ENCODE results near the gene TCF3.
"Not testable (repeated sequence)": the region's sequence is repeated elsewhere in the genome, so short reads cannot be mapped to it uniquely, and the experiment has no call there.

TCF3 gene

GRCh38 chr19:1650650-1651567, 1.5 kb downstream of the TCF3 start:
- peak; percentile 48 to 53 for DNase-seq (ENCODE audit: low read depth in 2 of 2)

- DNase-seq (ENCODE audit: low read depth in 2 of 2): no peak
Measured at GRCh38 chr19:1649706-1650649, 2.4 kb downstream of the TCF3 start.

GRCh38 chr19:1648920-1649541, 3.4 kb downstream of the TCF3 start:
- DNase-seq (ENCODE audit: low read depth in 2 of 2): no peak

- no peak for DNase-seq (ENCODE audit: low read depth in 2 of 2)
Measured at GRCh38 chr19:1648459-1648849, 4.0 kb downstream of the TCF3 start.

- no peak for DNase-seq (ENCODE audit: low read depth in 2 of 2)
Measured at GRCh38 chr19:1647501-1648458, 4.6 kb downstream of the TCF3 start.

- no peak for DNase-seq (ENCODE audit: low read depth in 2 of 2)
Measured at GRCh38 chr19:1646659-1647453, 5.6 kb downstream of the TCF3 start.

- DNase-seq (ENCODE audit: low read depth in 2 of 2): no peak
Measured at GRCh38 chr19:1646149-1646548, 6.3 kb downstream of the TCF3 start.

- DNase-seq (ENCODE audit: low read depth in 2 of 2): no peak
Measured at GRCh38 chr19:1645299-1645698, 7.1 kb downstream of the TCF3 start.

GRCh38 chr19:1644070-1644469, 8.3 kb downstream of the TCF3 start:
- no peak for DNase-seq (ENCODE audit: low read depth in 2 of 2)

GRCh38 chr19:1640893-1641448, 11.4 kb downstream of the TCF3 start:
- not testable (repeated sequence) for DNase-seq (ENCODE audit: low read depth in 2 of 2)

GRCh38 chr19:1636325-1637236, 15.8 kb downstream of the TCF3 start:
- no peak for DNase-seq (ENCODE audit: low read depth in 2 of 2)

GRCh38 chr19:1634938-1635243, 17.5 kb downstream of the TCF3 start:
- no peak for DNase-seq (ENCODE audit: low read depth in 2 of 2)

- DNase-seq (ENCODE audit: low read depth in 2 of 2): no peak
Measured at GRCh38 chr19:1634242-1634937, 18.0 kb downstream of the TCF3 start.

GRCh38 chr19:1633269-1633826, 19.1 kb downstream of the TCF3 start:
- DNase-seq (ENCODE audit: low read depth in 2 of 2): no peak

- no peak for DNase-seq (ENCODE audit: low read depth in 2 of 2)
Measured at GRCh38 chr19:1632462-1633268, 19.8 kb downstream of the TCF3 start.

- DNase-seq (ENCODE audit: low read depth in 2 of 2): no peak
Measured at GRCh38 chr19:1631557-1632100, 20.8 kb downstream of the TCF3 start.

GRCh38 chr19:1630811-1631210, 21.6 kb downstream of the TCF3 start:
- no peak for DNase-seq (ENCODE audit: low read depth in 2 of 2)
